Measurements from ENCODE around the gene SLC37A4. TPM values are rescaled to one million over a fixed set of nuclear protein-coding genes. Genes with fewer than 3 reads are reported as not detected.

SLC37A4 gene
- total and polyA plus RNA-seq, 2 of the 8 experiments (the other 6 are each of a cell fraction or from before 2014, with no cell fraction given), result 35.1 to 91.9 TPM

- no peak overlapping the region for H4K91ac ChIP-seq (replicated peaks; ENCODE audit: insufficient read length, low read length)
- ChIA-PET CTCF (ENCODE audit: partially characterized antibody) (interaction anchor here (0.7 to 1.9 kb wide), 7 partner anchors 11 to 510 kb away, joined by 3 to 7 read pairs (median 3); partner anchors contain the start of gene MCAM), POLR2A (ENCODE audit: partially characterized antibody) (interaction anchor here (0.6 to 2.2 kb wide), 2 partner anchors 8 to 22 kb away, joined by 3 to 7 read pairs; partner anchors contain the start of gene HMBS)
- no peak overlapping the region for H3K18ac ChIP-seq (ENCODE audit: extremely low read depth, low read length)
- no peak overlapping the region for H3K56ac ChIP-seq (replicated peaks; ENCODE audit: insufficient read length, low read depth, low read length)
- H3K4me2 ChIP-seq (ENCODE audit: insufficient read depth in 1 of 2, low read depth in 2 of 2, low read length in 2 of 2), result no peak overlapping the region
- H4K8ac ChIP-seq (ENCODE audit: extremely low read depth, insufficient read depth, low read length), result no peak overlapping the region
- H3K79me2 ChIP-seq (ENCODE audit: control insufficient read depth in 1 of 2, insufficient read depth in 2 of 2, low read length in 2 of 2), result peaks cover 0 to under 1% of the 10 kb centered on the region in 2 experiments; a peak in 1 of 4 replicates
- no peaks in the 10 kb centered on the region; a peak in 1 of 4 replicates for H3K9me3 ChIP-seq (ENCODE audit: insufficient read depth in 2 of 2, low read depth in 1 of 2, low read length in 1 of 2)
- H3K23ac ChIP-seq (ENCODE audit: insufficient read length), result no peak overlapping the region
- no peak for TF ChIP-seq RAD21 (IDR thresholded peaks at IDR 0.05 in 1 of 2, conservative IDR thresholded peaks at IDR 0.05 in 1 of 2; ENCODE audit: low read depth in 2 of 2, low read length in 2 of 2)
- no peak overlapping the region for H3K9ac ChIP-seq (replicated peaks in 1 of 4; ENCODE audit: extremely low read depth in 1 of 4, low read depth in 3 of 4, low read length in 3 of 4)
- H2BK20ac ChIP-seq (ENCODE audit: low read length), result no peak overlapping the region
- peaks cover 0 to 3% (median under 1%) of the 10 kb centered on the region in 4 experiments; a peak in 3 of 7 replicates for H3K4me1 ChIP-seq (replicated peaks in 1 of 4; ENCODE audit: control insufficient read depth in 3 of 4, insufficient read depth in 4 of 4, low read length in 3 of 4)
- H4K20me1 ChIP-seq (replicated peaks in 1 of 2; ENCODE audit: control insufficient read depth in 1 of 2, insufficient read depth in 2 of 2, low read length in 2 of 2), result no peaks in the 10 kb centered on the region
- H3K36me3 ChIP-seq (ENCODE audit: control insufficient read depth in 2 of 4, insufficient read depth in 4 of 4, low read length in 3 of 4), result no peaks in the 10 kb centered on the region
- H3K4ac ChIP-seq (replicated peaks; ENCODE audit: insufficient read length, low read depth, low read length), result no peak overlapping the region
- H2BK15ac ChIP-seq (ENCODE audit: low read length), result no peak overlapping the region
- no peak for FAIRE-seq
- no peaks in the 10 kb centered on the region for H3K79me1 ChIP-seq (ENCODE audit: low read depth, low read length)
- no peak overlapping the region for H3K14ac ChIP-seq (ENCODE audit: insufficient read length)
- H2AK5ac ChIP-seq (ENCODE audit: low read depth, low read length), result no peak overlapping the region
- H3K27ac ChIP-seq (ENCODE audit: low read depth, low read length), result no peak overlapping the region
- H3K4me3 ChIP-seq (ENCODE audit: extremely low read depth in 1 of 4, insufficient read depth in 2 of 4, low read depth in 3 of 4, low read length in 4 of 4), result no peak overlapping the region
- H2BK12ac ChIP-seq (ENCODE audit: low read depth, low read length), result no peak overlapping the region
- no peak overlapping the region for H2AFZ ChIP-seq (ENCODE audit: low read length)
- no peak for DNase-seq (ENCODE audit: low read depth in 1 of 2, low spot score in 2 of 2)
- H4K5ac ChIP-seq (ENCODE audit: insufficient read length, low read depth, low read length), result no peak overlapping the region
- no peak overlapping the region for H2BK120ac ChIP-seq (replicated peaks; ENCODE audit: low read depth, low read length)
- H3K27me3 ChIP-seq (replicated peaks in 1 of 4; ENCODE audit: control insufficient read depth in 3 of 4, extremely low read depth in 1 of 4, insufficient read depth in 3 of 4, low read length in 3 of 4), result no peaks in the 10 kb centered on the region
- no peaks in the 10 kb centered on the region for H3K23me2 ChIP-seq (ENCODE audit: low read depth, low read length)
- H2BK5ac ChIP-seq (ENCODE audit: low read depth, low read length), result no peak overlapping the region
- WGBS, 2 experiments (ENCODE audit: extremely low coverage in 1 of 2, insufficient coverage in 1 of 2, insufficient read length in 1 of 2, insufficient replicate concordance in 2 of 2, low coverage in 1 of 2, low lambda C conversion rate in 2 of 2, missing lambda C conversion rate in 1 of 2), result 91% methylated on average over 5 of the region's 5 CpGs; no CpG with 5 or more reads in 1 of the 2 experiments
These were observed 32.1 kb upstream of the SLC37A4 start for GRCh38 chr11:119062779-119063178.
